Middle frontal gyrus (tissue), 1 donor: Measurements from ENCODE around the gene MRPL22.
"Not testable (repeated sequence)": the region's sequence is repeated elsewhere in the genome, so short reads cannot be mapped to it uniquely, and the experiment has no call there.

ENCODE experiments used
- DNase-seq: peaks from one replicate; pipeline ENCODE4 v3.0.0-alpha.2; 2015; ENCODE audit warnings: low spot score; ENCODE audit errors: extremely low spot score

The MRPL22 gene

GRCh38 chr5:154940772-154941620, at the start of gene MRPL22:
TSS of gene MRPL22 (plus strand) at chr5:154941073. CDS start at chr5:154941111, 38 bp downstream.
- peak; percentile 85 for DNase-seq

GRCh38 chr5:154892369-154892771, 48.5 kb upstream of the MRPL22 start:
- no peak for DNase-seq

GRCh38 chr5:154893381-154893780, 47.5 kb upstream of the MRPL22 start:
- no peak for DNase-seq

- no peak for DNase-seq
Observed at GRCh38 chr5:154895606-154896561, 45.0 kb upstream of the MRPL22 start.

- DNase-seq: no peak
Observed at GRCh38 chr5:154896562-154897165, 44.2 kb upstream of the MRPL22 start.

- DNase-seq: no peak
Observed at GRCh38 chr5:154898210-154898609, 42.7 kb upstream of the MRPL22 start.

- no peak for DNase-seq
Observed at GRCh38 chr5:154899151-154899816, 41.6 kb upstream of the MRPL22 start.

- DNase-seq: no peak
Observed at GRCh38 chr5:154900066-154900465, 40.8 kb upstream of the MRPL22 start.

GRCh38 chr5:154901276-154901675, 39.6 kb upstream of the MRPL22 start:
- DNase-seq: no peak

GRCh38 chr5:154901913-154902312, 39.0 kb upstream of the MRPL22 start:
- DNase-seq: no peak

- DNase-seq: not testable (repeated sequence)
Observed at GRCh38 chr5:154905601-154906000, 35.3 kb upstream of the MRPL22 start.

- DNase-seq: no peak
Observed at GRCh38 chr5:154916874-154917273, 24.0 kb upstream of the MRPL22 start.

GRCh38 chr5:154917757-154918156, 23.1 kb upstream of the MRPL22 start:
- no peak for DNase-seq

- no peak for DNase-seq
Observed at GRCh38 chr5:154923441-154924430, 17.1 kb upstream of the MRPL22 start.

- no peak for DNase-seq
Observed at GRCh38 chr5:154933537-154933936, 7.3 kb upstream of the MRPL22 start.

GRCh38 chr5:154934881-154935280, 6.0 kb upstream of the MRPL22 start:
- no peak for DNase-seq

GRCh38 chr5:154937186-154937717, 3.6 kb upstream of the MRPL22 start:
- DNase-seq: no peak

GRCh38 chr5:154937718-154938466, 3.0 kb upstream of the MRPL22 start, which contains the start of gene GEMIN5:
TSS of gene GEMIN5 (minus strand) at chr5:154938211. CDS start at chr5:154938133, 78 bp downstream.
- peak; percentile 88 for DNase-seq

GRCh38 chr5:154939387-154939786, 1.5 kb upstream of the MRPL22 start:
- DNase-seq: not testable (repeated sequence)
